ENCODE measurements around the gene SOST. TPM values are rescaled to one million over a fixed set of nuclear protein-coding genes. Genes with fewer than 3 reads are reported as not detected.

The SOST gene
- total and polyA plus RNA-seq, 2 donors (not counting 3 experiments of a cell fraction or from before 2014, with no cell fraction given) = not detected

GRCh38 chr17:43768943-43769342, 10.4 kb upstream of the SOST start:
- Histone ChIP-seq H3K79me2 (ENCODE audit: control insufficient read depth, insufficient read depth, low read length) (no peaks in the 10 kb centered on the region), H3K4me2 (ENCODE audit: insufficient read depth, low read length) (no peak overlapping the region), H3K27ac (ENCODE audit: insufficient read depth, low read depth, low read length) (no peak overlapping the region), H3K36me3 (ENCODE audit: control insufficient read depth in 2 of 2, extremely low read depth in 1 of 2, insufficient read depth in 2 of 2, low read length in 2 of 2) (peaks cover 8 to 28% of the 10 kb centered on the region in 2 experiments), H3K9me1 (replicated peaks; ENCODE audit: control insufficient read depth, extremely low read depth, insufficient read depth, low read length) (no peaks in the 10 kb centered on the region), H2AFZ (ENCODE audit: low read depth, low read length) (no peak overlapping the region), H3K27me3 (ENCODE audit: control insufficient read depth in 2 of 2, insufficient read depth in 2 of 2, low read length in 2 of 2) (no peaks in the 10 kb centered on the region), H3K4me1 (ENCODE audit: control insufficient read depth, extremely low read depth, insufficient read depth, low read length) (peaks cover 2% of the 10 kb centered on the region), H3K9me3 (replicated peaks; ENCODE audit: control insufficient read depth, insufficient read depth, low read length) (no peaks in the 10 kb centered on the region), H3K9ac (replicated peaks; ENCODE audit: extremely low read depth, insufficient read depth, low read length) (no peak overlapping the region), H3K4me3 (replicated peaks in 1 of 3; ENCODE audit: insufficient read depth in 1 of 3, low read depth in 1 of 3, low read length in 3 of 3) (no peak overlapping the region), H4K20me1 (replicated peaks; ENCODE audit: control insufficient read depth, extremely low read depth, insufficient read depth, low read length) (no peaks in the 10 kb centered on the region)
- dilution Hi-C loops (cut with MboI; ENCODE audit: extremely low pct_ligation_motif_present, low sequenced_read_pairs) = loop anchor here (5.0 kb wide), 1 partner anchor 67 kb away; no protein-coding TSS in a partner anchor
- ChIA-PET POLR2A (no interaction called here), CTCF (no interaction called here)
- intact Hi-C loops (cut with micrococcal nuclease) = no loop called here
- FAIRE-seq (no peak), DNase-seq (ENCODE audit: low read depth, low spot score) (no peak)
- TF ChIP-seq FOS (IDR thresholded peaks at IDR 0.05; ENCODE audit: borderline replicate concordance, insufficient read depth, low read length) (no peak), POLR2AphosphoS5 (IDR thresholded peaks at IDR 0.05; ENCODE audit: insufficient read depth, low read depth, low read length) (no peak), POLR2A (IDR thresholded peaks at IDR 0.05; ENCODE audit: low read depth, low read length) (no peak), GATA2 (IDR thresholded peaks at IDR 0.05; ENCODE audit: insufficient read depth, insufficient read length, low read depth, low read length) (no peak), EZH2 (IDR thresholded peaks at IDR 0.05; ENCODE audit: borderline replicate concordance, low read depth, low read length, severe bottlenecking) (no peak), CTCF (IDR thresholded peaks at IDR 0.05; ENCODE audit: extremely low read depth in 1 of 2, insufficient read depth in 1 of 2, low read depth in 1 of 2, low read length in 2 of 2) (no peak), MAX (IDR thresholded peaks at IDR 0.05; ENCODE audit: insufficient read depth, insufficient read length) (no peak), MYC (IDR thresholded peaks at IDR 0.05; ENCODE audit: low read depth, low read length) (no peak), JUN (IDR thresholded peaks at IDR 0.05; ENCODE audit: borderline replicate concordance, insufficient read depth, insufficient read length, low read depth) (no peak)
- no TSS peak for BruUV-seq (replicated peaks)
